ENCODE results near the gene ILDR1.

ILDR1 gene

GRCh38 chr3:122019493-122019892, 2.6 kb downstream of the ILDR1 start:
- DNase-seq (ENCODE audit: low read depth in 1 of 2, low spot score in 1 of 2): no peak

- no peak for DNase-seq (ENCODE audit: low read depth in 1 of 2, low spot score in 1 of 2)
These were observed 7.3 kb downstream of the ILDR1 start for GRCh38 chr3:122014741-122015140.

- DNase-seq (ENCODE audit: low read depth in 1 of 2, low spot score in 1 of 2): no peak
These were observed 8.6 kb downstream of the ILDR1 start for GRCh38 chr3:122013448-122013925.

GRCh38 chr3:122012821-122013220, 9.2 kb downstream of the ILDR1 start:
- no peak for DNase-seq (ENCODE audit: low read depth in 1 of 2, low spot score in 1 of 2)

GRCh38 chr3:122011396-122011795, 10.7 kb downstream of the ILDR1 start:
- no peak for DNase-seq (ENCODE audit: low read depth in 1 of 2, low spot score in 1 of 2)

GRCh38 chr3:122010506-122010905, 11.5 kb downstream of the ILDR1 start:
- DNase-seq (ENCODE audit: low read depth in 1 of 2, low spot score in 1 of 2): no peak

GRCh38 chr3:122008166-122008565, 13.9 kb downstream of the ILDR1 start:
- DNase-seq (ENCODE audit: low read depth in 1 of 2, low spot score in 1 of 2): no peak

- DNase-seq (ENCODE audit: low read depth in 1 of 2, low spot score in 1 of 2): no peak
These were observed 15.8 kb downstream of the ILDR1 start for GRCh38 chr3:122006267-122006666.

GRCh38 chr3:122004991-122005565, 17.0 kb downstream of the ILDR1 start:
- DNase-seq (ENCODE audit: low read depth in 1 of 2, low spot score in 1 of 2): no peak

GRCh38 chr3:122004107-122004506, 17.9 kb downstream of the ILDR1 start:
- no peak for DNase-seq (ENCODE audit: low read depth in 1 of 2, low spot score in 1 of 2)

GRCh38 chr3:122003606-122004005, 18.4 kb downstream of the ILDR1 start:
- no peak for DNase-seq (ENCODE audit: low read depth in 1 of 2, low spot score in 1 of 2)

GRCh38 chr3:122003112-122003511, 18.9 kb downstream of the ILDR1 start:
- DNase-seq (ENCODE audit: low read depth in 1 of 2, low spot score in 1 of 2): no peak

- no peak for DNase-seq (ENCODE audit: low read depth in 1 of 2, low spot score in 1 of 2)
These were observed 19.4 kb downstream of the ILDR1 start for GRCh38 chr3:122002611-122003010.

GRCh38 chr3:122001892-122002291, 20.2 kb downstream of the ILDR1 start:
- no peak for DNase-seq (ENCODE audit: low read depth in 1 of 2, low spot score in 1 of 2)

GRCh38 chr3:122000936-122001605, 21.0 kb downstream of the ILDR1 start:
- DNase-seq (ENCODE audit: low read depth in 1 of 2, low spot score in 1 of 2): no peak

GRCh38 chr3:121999931-122000330, 22.1 kb downstream of the ILDR1 start:
- no peak for DNase-seq (ENCODE audit: low read depth in 1 of 2, low spot score in 1 of 2)

- DNase-seq (ENCODE audit: low read depth in 1 of 2, low spot score in 1 of 2): no peak
These were observed 23.2 kb downstream of the ILDR1 start for GRCh38 chr3:121998611-121999473.

GRCh38 chr3:121998030-121998580, 23.9 kb downstream of the ILDR1 start:
- DNase-seq (ENCODE audit: low read depth in 1 of 2, low spot score in 1 of 2): no peak

GRCh38 chr3:121997372-121997771, 24.7 kb downstream of the ILDR1 start:
- DNase-seq (ENCODE audit: low read depth in 1 of 2, low spot score in 1 of 2): no peak

GRCh38 chr3:121996441-121996840, 25.6 kb downstream of the ILDR1 start:
- DNase-seq (ENCODE audit: low read depth in 1 of 2, low spot score in 1 of 2): no peak
